ENCODE data around the gene ANAPC2.

DNA sequence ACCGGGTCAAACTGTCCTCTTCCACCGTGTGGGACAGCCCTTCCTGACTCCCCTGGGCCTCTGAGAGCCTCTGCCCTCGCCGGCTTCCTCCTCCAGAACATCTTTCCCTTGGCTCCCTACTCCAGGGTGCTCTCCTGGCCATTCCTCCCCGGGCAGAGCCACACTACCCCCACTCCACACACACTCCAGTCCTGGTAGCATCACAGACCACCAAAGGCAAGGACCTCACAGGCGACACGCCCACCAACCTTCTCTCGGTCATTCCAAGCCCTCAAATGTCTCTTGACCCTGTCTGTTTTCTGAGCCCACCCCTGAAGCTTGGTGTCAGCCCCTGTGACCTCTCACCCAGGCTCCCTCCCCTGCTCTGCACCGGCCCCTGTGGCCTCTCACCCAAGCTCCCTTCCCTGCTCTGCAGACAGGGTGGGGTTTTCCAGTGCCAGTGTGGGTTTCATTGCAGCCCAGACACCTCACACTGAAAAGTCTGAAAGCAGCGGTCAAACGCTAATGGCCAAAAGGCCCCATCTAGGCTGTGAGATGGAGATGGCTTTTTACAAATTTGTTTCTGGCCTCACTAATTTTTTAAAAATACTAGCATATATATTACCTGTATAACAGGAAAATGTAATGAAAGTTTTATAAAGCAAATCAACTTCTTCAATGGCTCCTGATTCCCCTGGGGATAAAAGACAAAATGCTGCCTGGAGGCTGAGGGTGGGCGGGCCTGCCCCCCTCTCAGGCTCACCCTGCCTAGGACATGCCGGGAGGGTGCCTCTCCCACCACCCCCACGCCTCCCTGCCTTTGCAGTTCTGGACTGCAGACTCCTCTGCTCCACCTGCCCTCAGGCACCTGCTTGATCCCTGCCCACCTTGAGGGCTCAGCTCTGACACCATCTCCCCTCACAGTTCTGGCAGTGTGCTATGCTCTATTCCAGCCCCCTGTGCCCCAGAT lies 29.0 kb downstream of the ANAPC2 start:
- no peak for TF ChIP-seq POLR2A (IDR thresholded peaks at IDR 0.05)
- TF ChIP-seq, protein P1, sequence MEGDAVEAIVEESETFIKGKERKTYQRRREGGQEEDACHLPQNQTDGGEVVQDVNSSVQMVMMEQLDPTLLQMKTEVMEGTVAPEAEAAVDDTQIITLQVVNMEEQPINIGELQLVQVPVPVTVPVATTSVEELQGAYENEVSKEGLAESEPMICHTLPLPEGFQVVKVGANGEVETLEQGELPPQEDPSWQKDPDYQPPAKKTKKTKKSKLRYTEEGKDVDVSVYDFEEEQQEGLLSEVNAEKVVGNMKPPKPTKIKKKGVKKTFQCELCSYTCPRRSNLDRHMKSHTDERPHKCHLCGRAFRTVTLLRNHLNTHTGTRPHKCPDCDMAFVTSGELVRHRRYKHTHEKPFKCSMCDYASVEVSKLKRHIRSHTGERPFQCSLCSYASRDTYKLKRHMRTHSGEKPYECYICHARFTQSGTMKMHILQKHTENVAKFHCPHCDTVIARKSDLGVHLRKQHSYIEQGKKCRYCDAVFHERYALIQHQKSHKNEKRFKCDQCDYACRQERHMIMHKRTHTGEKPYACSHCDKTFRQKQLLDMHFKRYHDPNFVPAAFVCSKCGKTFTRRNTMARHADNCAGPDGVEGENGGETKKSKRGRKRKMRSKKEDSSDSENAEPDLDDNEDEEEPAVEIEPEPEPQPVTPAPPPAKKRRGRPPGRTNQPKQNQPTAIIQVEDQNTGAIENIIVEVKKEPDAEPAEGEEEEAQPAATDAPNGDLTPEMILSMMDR (IDR thresholded peaks at IDR 0.05 in 4 of 5, conservative IDR thresholded peaks at IDR 0.05 in 1 of 5), result no peak

All from gastrocnemius medialis (tissue), 4 donors.